Skeletal muscle tissue (tissue), 4 donors: ENCODE measurements around the gene CEP41. TPM values are rescaled to one million over a fixed set of nuclear protein-coding genes. Genes with fewer than 3 reads are reported as not detected.

ENCODE experiments used
- H3K27ac ChIP-seq: one replicate; pipeline ENCODE4 v1.7.0; 2013; ENCODE audit warnings: mild to moderate bottlenecking, low read depth, low read length, inconsistent platforms
- H3K27me3 ChIP-seq, 3 donors: one replicate each; pipeline ENCODE4 v1.7.0; 2013; ENCODE audit warnings: low read length in 3 of 3; ENCODE audit not compliant: control insufficient read depth in 3 of 3, insufficient read depth in 3 of 3
- H3K36me3 ChIP-seq, 3 donors: one replicate each; pipeline ENCODE4 v1.7.0; 2013; ENCODE audit warnings: low read length in 3 of 3; ENCODE audit not compliant: control insufficient read depth in 3 of 3, insufficient read depth in 3 of 3
- H3K4me1 ChIP-seq, 3 donors: one replicate each; pipeline ENCODE4 v1.7.0; 2013; ENCODE audit warnings: low read length in 3 of 3, mild to moderate bottlenecking in 3 of 3; ENCODE audit not compliant: control insufficient read depth in 3 of 3, insufficient read depth in 3 of 3
- H3K4me3 ChIP-seq, 3 donors: one replicate each; pipeline ENCODE4 v1.7.0; 2013; ENCODE audit warnings: low read length in 3 of 3
- H3K9ac ChIP-seq, 3 donors: one replicate each; pipeline ENCODE4 v1.7.0; 2013; ENCODE audit warnings: low read length in 3 of 3, mild to moderate bottlenecking in 3 of 3, moderate library complexity in 2 of 3, low read depth in 1 of 3
- H3K9me3 ChIP-seq, 3 donors: one replicate each; pipeline ENCODE4 v1.7.0; 2013; ENCODE audit warnings: low read length in 3 of 3; ENCODE audit not compliant: control insufficient read depth in 3 of 3
- total RNA-seq: library from RNA; depleted of rRNA; stranded (reverse); fragments of >200 nt; gene quantifications from one replicate; pipeline ENCODE4 v1.2.3, GENCODE V29; 2014
- donor health status: Osteomylitis.

The CEP41 gene
- total RNA-seq, 1 donor from 2014 or later, result 7.8 TPM

DNA sequence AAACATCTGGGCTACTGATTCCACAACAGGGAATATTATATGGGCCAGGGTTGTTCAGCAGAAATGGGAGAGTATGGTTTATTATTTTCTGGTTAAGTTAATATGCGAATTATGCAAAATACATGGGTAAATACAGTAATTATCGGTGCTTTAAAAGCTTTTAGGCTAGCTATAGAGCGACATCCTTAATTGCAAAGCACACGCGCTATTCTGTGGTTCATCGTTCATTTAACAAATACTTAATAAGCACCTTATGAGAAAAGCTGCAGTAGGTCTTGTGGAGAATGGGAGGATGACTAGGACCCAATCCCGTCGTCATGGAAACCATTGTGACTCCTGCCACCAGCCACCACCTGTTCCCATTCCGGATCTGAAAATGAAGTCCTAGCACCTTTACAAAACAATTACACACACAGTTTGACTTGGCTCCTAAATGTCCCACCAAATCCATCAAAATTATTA lies 623 bp upstream of the CEP41 start:
- peak overlapping the region; percentile 18 for H3K27ac ChIP-seq
- peak overlapping the region in 2 of 3 donors; percentile 77 to 86 for H3K9ac ChIP-seq
- no peaks in the 10 kb centered on the region for H3K9me3 ChIP-seq
- peak overlapping the region; percentile 87 to 96 (median 89) for H3K4me3 ChIP-seq
- no peaks in the 10 kb centered on the region for H3K36me3 ChIP-seq
- peaks cover 6 to 11% (median 9%) of the 10 kb centered on the region in 3 donors for H3K4me1 ChIP-seq
- H3K27me3 ChIP-seq, result no peaks in the 10 kb centered on the region

DNA sequence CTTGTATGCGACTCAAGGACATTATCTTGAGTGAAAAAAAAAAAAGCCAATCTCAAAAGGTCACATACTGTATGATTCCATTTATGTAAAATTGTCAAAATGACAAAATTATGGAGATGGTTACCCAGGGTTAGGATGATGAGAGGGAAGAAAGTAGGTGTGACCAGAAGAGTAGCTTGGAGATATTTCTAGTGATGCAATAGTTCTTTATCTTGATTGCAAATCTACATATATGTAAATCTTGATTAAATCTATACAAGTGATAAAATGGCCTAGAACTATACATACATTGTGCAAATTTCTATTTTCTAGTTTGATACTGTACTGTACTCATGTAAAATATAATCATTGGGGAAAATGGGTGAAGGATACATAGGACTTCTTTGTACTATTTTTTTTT lies 4.6 kb downstream of the CEP41 start:
- no peak overlapping the region for H3K27ac ChIP-seq
- no peaks in the 10 kb centered on the region for H3K36me3 ChIP-seq
- H3K9ac ChIP-seq, result no peak overlapping the region

DNA sequence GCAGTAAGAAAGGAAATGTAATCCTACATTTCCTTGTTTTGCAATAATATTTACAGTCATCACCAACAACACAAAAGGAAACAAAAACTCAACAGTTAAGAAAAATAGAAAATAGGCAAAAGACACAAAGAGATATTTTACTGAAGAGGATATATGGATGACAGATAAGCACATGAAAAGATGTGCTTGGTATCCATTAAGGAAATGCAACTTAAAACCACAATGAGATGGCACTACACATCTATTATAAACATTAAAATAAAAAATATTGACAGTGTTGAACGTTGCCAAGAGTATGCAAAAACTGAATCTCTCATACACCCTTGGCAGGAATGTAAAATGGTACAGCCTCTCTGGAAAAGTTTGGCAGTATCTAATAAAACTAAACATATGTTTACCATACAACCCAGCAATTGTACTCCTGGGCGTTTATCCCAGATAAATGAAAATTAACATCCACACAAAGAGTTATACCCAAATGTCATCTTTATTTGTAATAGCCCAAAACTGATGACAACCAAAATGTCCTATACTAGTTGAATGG lies 5.4 kb downstream of the CEP41 start:
- H3K4me3 ChIP-seq, result no peak overlapping the region
- no peak overlapping the region for H3K9ac ChIP-seq
- H3K4me1 ChIP-seq, result peaks cover 0 to 8% (median 6%) of the 10 kb centered on the region in 3 donors
- no peaks in the 10 kb centered on the region for H3K9me3 ChIP-seq
- no peak overlapping the region for H3K27ac ChIP-seq
- H3K27me3 ChIP-seq, result no peaks in the 10 kb centered on the region
- H3K36me3 ChIP-seq, result no peaks in the 10 kb centered on the region

More for the DNA sequence above, 4.6 kb downstream of the CEP41 start:
- H3K4me1 ChIP-seq, result peaks cover 0 to 7% (median 7%) of the 10 kb centered on the region in 3 donors
- H3K27me3 ChIP-seq, result no peaks in the 10 kb centered on the region
- H3K9me3 ChIP-seq, result no peaks in the 10 kb centered on the region
- H3K4me3 ChIP-seq, result no peak overlapping the region

DNA sequence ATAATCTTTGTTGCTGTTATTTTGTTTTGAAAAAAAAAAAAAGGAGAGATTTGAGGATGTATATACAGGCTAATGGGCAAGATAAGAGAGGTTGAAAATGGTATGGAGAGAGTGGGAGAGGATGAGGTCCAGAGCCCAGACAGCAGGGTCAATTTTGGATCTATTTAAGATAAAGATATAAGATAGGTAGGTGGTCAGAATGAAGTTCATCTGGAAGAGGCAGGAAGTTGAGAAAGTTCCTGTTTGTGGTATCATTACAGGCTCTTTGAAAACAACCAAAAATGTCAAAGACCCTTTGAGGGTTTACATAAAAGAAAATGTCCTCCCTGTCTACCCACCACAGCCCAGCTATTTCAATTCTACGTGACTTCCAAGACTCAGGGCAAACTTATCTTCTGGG lies 7.5 kb downstream of the CEP41 start:
- peaks cover 0 to 6% (median 4%) of the 10 kb centered on the region in 3 donors for H3K4me1 ChIP-seq
- no peaks in the 10 kb centered on the region for H3K36me3 ChIP-seq
- no peaks in the 10 kb centered on the region for H3K27me3 ChIP-seq
- no peak overlapping the region for H3K27ac ChIP-seq
- no peak overlapping the region for H3K9ac ChIP-seq
- no peaks in the 10 kb centered on the region for H3K9me3 ChIP-seq
- no peak overlapping the region for H3K4me3 ChIP-seq

DNA sequence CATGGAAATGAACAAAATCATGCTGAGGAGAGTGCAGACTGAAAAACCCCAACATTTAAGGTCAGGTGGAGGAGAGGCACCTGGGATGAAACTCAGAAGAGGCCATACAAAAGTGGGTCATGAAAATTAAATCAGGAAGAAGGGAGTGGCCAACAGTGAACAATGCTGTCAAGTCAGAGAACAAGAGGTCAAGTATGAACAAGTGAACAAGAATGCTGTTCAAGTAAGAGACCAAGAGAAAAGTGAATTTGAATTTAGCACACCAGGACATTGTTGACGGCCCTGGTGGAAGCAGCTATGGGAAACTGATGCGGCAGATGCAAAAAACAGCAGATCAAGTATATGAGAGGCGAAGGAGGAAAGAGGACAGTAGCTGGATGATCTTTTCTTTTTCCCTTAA lies 7.9 kb downstream of the CEP41 start:
- Histone ChIP-seq H3K27ac (no peak overlapping the region), H3K9me3 (no peaks in the 10 kb centered on the region), H3K4me3 (no peak overlapping the region), H3K36me3 (no peaks in the 10 kb centered on the region), H3K27me3 (no peaks in the 10 kb centered on the region), H3K4me1 (peaks cover 0 to 6% (median 4%) of the 10 kb centered on the region in 3 donors), H3K9ac (no peak overlapping the region)

DNA sequence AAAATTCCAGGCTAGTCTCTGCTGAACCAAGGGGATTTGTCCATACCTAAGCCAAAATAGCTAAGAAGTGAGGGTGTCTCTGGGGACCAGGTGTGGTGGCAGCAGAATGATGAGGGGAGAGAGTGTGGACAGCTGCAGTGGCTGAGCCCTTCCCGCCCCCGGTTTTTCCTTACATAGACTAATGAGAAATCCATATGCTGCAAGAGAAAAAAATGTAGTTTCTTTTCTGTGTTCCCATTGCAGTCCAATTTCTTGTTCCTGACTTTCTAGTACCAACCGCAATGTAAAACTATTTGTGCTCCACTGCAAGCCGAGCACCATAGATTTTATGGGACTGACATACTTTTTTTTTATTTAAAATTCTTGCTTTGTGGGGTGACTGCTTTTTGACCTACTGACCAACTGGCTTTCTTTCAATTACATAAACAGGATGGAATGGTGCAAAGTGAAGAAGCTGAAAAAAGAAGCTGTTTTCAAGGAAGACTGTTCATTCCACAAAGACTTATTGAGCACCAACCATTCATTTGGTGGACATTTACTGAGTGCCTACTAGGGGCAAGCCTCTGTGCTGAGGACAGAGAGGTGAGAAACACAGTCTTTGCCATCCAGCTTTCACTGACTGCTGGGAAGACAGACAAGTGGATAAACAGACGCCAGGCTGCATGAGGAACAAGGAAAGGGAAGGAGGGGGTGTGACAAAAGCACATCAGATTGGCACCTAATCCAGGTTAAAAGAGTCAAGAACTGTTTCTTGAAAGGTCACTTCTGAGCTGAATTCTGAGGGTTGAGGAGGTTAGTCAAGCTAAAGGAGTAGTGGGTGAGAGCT lies 9.8 kb downstream of the CEP41 start:
- Histone ChIP-seq H3K9ac (peak overlapping the region in 1 of 3 donors; percentile 53), H3K27me3 (no peaks in the 10 kb centered on the region), H3K9me3 (no peaks in the 10 kb centered on the region), H3K4me3 (peak overlapping the region in 2 of 3 donors; percentile 36 to 45), H3K4me1 (peaks cover 0 to 6% (median 4%) of the 10 kb centered on the region in 3 donors), H3K27ac (no peak overlapping the region), H3K36me3 (no peaks in the 10 kb centered on the region)

DNA sequence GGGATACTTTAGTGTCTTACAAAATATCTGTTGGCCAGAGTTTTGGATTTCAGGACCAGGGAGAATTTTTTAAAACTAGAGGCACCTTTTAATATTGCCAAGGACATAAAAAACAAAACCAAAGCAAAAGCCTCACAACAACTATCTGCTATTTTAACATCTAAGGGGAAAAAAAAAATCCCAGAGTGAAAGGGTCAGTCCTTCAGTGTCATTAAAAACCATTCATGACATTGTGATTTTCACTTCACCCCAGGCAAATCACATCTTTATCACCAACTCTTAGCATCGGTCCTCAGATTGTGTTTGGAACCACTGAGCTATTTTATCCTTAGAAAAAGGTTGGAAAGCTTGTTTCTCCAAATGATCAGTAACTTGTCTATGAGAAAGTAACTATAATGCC lies 10.7 kb downstream of the CEP41 start:
- Histone ChIP-seq H3K4me3 (peak overlapping the region in 1 of 3 donors; percentile 45), H3K27me3 (no peaks in the 10 kb centered on the region), H3K4me1 (peaks cover 0 to 6% (median 4%) of the 10 kb centered on the region in 3 donors), H3K9ac (no peak overlapping the region), H3K27ac (peak overlapping the region; percentile 32), H3K36me3 (no peaks in the 10 kb centered on the region), H3K9me3 (no peaks in the 10 kb centered on the region)

DNA sequence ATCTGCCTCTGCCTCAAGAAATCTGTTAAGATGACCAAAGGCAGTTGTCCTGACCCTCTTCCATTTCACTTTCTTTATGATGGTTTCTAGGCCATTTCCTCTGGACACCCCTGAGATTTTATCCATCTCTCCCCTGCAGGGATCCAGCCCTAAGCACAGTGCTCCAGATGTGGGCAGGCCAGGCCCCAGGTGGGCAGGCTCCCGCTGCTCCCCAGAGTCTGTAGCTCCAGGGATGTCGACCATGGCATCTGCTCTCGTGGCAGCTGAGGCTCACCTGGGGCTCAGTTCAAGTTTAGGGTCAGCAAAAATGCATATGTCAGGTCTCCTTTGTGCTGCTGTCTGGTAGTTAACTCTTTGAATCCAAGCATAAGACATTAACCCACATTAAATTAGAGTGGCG lies 11.8 kb downstream of the CEP41 start:
- H3K4me1 ChIP-seq, result peaks cover 0 to 6% (median 4%) of the 10 kb centered on the region in 3 donors
- H3K4me3 ChIP-seq, result no peak overlapping the region
- no peaks in the 10 kb centered on the region for H3K9me3 ChIP-seq
- H3K27me3 ChIP-seq, result no peaks in the 10 kb centered on the region
- no peak overlapping the region for H3K9ac ChIP-seq
- H3K27ac ChIP-seq, result no peak overlapping the region
- no peaks in the 10 kb centered on the region for H3K36me3 ChIP-seq

DNA sequence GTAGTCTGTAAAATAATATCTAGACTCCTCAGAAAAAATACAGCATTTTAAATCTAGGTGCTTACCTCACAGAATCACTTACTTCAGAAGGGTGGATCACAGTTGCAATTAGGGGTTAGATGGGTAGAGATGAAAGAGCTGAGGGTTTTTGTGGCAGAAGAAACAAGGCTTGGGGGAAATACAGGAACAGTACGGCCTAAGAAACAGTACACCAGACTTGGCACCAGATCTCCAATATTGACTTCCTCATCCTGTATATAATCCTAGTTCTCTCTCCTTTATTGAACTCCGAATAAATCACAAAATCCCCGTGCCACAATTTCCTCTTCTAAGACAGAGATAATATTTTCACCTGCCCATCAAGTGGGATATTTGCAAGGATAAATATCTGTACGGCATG lies 14.3 kb downstream of the CEP41 start:
- H3K9ac ChIP-seq, result no peak overlapping the region
- H3K4me3 ChIP-seq, result no peak overlapping the region
- H3K27ac ChIP-seq, result no peak overlapping the region
- peaks cover 0 to 5% (median 0%) of the 10 kb centered on the region in 3 donors for H3K4me1 ChIP-seq
- no peaks in the 10 kb centered on the region for H3K9me3 ChIP-seq
- no peaks in the 10 kb centered on the region for H3K36me3 ChIP-seq
- H3K27me3 ChIP-seq, result no peaks in the 10 kb centered on the region

DNA sequence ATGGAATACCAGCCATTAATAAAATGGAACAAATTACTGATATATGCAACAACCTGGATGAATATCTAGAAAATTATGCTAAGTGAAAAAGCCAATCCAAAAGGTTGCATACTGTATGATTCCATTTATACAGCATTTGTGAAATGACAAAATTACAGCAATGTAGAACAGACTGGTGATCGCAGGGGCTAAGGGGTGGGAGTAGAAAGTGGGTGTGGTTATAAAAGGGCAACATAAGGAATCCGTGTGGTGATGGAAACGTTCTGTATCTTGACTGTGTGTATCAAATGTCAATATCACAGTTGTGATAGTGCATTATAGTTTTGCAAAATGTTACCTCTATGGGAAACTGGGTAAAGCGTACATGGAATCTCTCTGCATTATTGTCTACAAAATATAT lies 15.0 kb downstream of the CEP41 start:
- Histone ChIP-seq H3K4me3 (no peak overlapping the region), H3K27ac (no peak overlapping the region), H3K27me3 (no peaks in the 10 kb centered on the region), H3K9ac (no peak overlapping the region), H3K9me3 (no peaks in the 10 kb centered on the region), H3K36me3 (no peaks in the 10 kb centered on the region), H3K4me1 (no peaks in the 10 kb centered on the region)
